AG04450 (cell line): ENCODE data around the gene PXDC1. TPM values are rescaled to one million over a fixed set of nuclear protein-coding genes. Genes with fewer than 3 reads are reported as not detected.

ENCODE experiments used
- CTCF ChIA-PET: fragments of 300-600, 350-600 bp; formaldehyde crosslinking; extraction: SDS; loops from one replicate; lab custom pipeline; 2022; ENCODE audit warnings: antibody characterized with exemption, inconsistent platforms; lab: Charles Lee
- POLR2A ChIA-PET: fragments of 350-600 bp; formaldehyde crosslinking; extraction: SDS; loops from one replicate; lab custom pipeline; 2021; ENCODE audit warnings: antibody characterized with exemption, inconsistent platforms; lab: Yijun Ruan, JAX
- DNase-seq: peaks from one replicate; pipeline ENCODE4 v3.0.0-alpha.2; 2011; ENCODE audit warnings: low read depth, low spot score
- H3K27ac ChIP-seq: one replicate; pipeline ENCODE4 v1.5.1; 2012; ENCODE audit warnings: low read depth, low read length, control low read depth
- H3K27me3 ChIP-seq: one replicate; pipeline ENCODE4 v1.6.0; 2012; ENCODE audit warnings: low read length; ENCODE audit not compliant: control insufficient read depth, insufficient read depth
- H3K4me3 ChIP-seq: 2 replicates; pipeline ENCODE4 v1.5.1; 2011; ENCODE audit warnings: mild to moderate bottlenecking, low read depth, low read length, control low read depth
- H3K9me3 ChIP-seq: 2 replicates; pipeline ENCODE4 v1.5.1; 2012; ENCODE audit warnings: low read length; ENCODE audit not compliant: control insufficient read depth, insufficient read depth
- polyA plus RNA-seq: library from polyadenylated mRNA; depleted of rRNA; stranded (reverse); fragments of >200 nt; gene quantifications from 2 replicates; pipeline ENCODE4 v1.2.3, GENCODE V29; 2011
- TF ChIP-seq, protein P1 (sequence below): IDR thresholded peaks from 2 replicates; pipeline ENCODE4 v1.5.1; 2011; ENCODE audit warnings: low read depth, low read length, control low read depth, inconsistent platforms

Gene PXDC1
- polyA plus RNA-seq, 1 experiment = 13.5 TPM

DNA sequence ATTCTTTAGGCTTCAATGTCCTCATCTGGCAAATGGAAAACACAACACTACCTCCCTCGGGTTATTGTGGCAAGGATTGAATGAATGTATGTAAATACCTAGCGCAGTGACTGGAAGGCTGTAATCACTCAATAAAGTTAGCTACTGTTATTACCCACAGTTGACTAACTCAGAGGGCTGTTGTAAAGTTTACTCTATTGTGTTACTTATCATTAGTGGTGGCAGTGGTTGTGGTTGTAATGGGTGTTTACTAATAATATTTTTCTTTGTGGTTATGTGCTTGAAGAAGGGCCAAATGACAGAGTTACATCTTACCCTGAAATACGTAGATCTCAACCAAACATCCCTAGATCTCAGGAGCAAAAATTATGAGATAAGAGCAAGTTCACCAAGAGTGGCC, 42.0 kb upstream of the PXDC1 start:
- Histone ChIP-seq H3K27ac (no peak overlapping the region), H3K27me3 (no peaks in the 10 kb centered on the region), H3K9me3 (no peaks in the 10 kb centered on the region), H3K4me3 (no peak overlapping the region)
- no peak for DNase-seq
- TF ChIP-seq, protein P1, sequence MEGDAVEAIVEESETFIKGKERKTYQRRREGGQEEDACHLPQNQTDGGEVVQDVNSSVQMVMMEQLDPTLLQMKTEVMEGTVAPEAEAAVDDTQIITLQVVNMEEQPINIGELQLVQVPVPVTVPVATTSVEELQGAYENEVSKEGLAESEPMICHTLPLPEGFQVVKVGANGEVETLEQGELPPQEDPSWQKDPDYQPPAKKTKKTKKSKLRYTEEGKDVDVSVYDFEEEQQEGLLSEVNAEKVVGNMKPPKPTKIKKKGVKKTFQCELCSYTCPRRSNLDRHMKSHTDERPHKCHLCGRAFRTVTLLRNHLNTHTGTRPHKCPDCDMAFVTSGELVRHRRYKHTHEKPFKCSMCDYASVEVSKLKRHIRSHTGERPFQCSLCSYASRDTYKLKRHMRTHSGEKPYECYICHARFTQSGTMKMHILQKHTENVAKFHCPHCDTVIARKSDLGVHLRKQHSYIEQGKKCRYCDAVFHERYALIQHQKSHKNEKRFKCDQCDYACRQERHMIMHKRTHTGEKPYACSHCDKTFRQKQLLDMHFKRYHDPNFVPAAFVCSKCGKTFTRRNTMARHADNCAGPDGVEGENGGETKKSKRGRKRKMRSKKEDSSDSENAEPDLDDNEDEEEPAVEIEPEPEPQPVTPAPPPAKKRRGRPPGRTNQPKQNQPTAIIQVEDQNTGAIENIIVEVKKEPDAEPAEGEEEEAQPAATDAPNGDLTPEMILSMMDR = no peak
- POLR2A ChIA-PET = no interaction called here
- CTCF ChIA-PET = no interaction called here

DNA sequence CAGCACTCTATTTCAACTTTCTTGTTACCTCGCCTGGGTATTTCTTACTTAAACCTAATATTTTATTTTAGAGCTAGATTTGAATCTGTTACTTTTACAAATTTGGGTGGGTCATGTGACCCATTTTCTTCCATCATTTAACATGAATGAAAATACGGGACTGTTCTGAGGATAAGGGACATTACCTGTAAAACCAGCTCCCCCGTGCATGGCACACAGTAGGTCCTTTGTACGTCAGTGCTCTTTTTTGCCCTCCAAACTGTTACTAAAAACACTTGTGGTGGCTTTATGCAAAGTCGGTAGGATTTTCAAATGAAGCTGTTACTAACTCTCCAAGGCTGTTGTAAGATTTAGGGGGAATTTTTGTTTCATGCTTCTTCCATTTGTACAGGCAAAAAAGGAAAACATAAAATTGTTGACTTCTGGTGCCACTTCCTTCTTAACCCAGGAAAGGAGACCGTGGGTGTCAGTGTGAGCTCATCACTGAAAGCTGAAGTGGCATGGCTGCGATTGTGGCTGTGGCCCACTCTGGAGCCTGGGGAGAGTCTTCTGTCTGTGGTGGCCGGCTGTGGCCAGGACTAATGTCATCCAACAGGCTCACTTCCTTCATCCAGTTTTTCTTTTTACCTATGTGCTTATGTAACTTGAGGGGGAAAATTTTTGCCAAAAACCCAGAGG, 40.2 kb upstream of the PXDC1 start:
- TF ChIP-seq, protein P1 = no peak
- CTCF ChIA-PET = interaction anchor here (0.5 to 1.0 kb wide), 2 partner anchors 38 to 39 kb away, joined by 3 to 4 read pairs; no protein-coding TSS in a partner anchor
- no peak for DNase-seq
- H3K27ac ChIP-seq = no peak overlapping the region
- POLR2A ChIA-PET = interaction anchor here (0.5 to 0.7 kb wide), 2 partner anchors 35 to 229 kb away, joined by 3 to 8 read pairs; a partner anchor contains a TSS
- H3K27me3 ChIP-seq = no peaks in the 10 kb centered on the region
- H3K4me3 ChIP-seq = no peak overlapping the region
- no peaks in the 10 kb centered on the region for H3K9me3 ChIP-seq

DNA sequence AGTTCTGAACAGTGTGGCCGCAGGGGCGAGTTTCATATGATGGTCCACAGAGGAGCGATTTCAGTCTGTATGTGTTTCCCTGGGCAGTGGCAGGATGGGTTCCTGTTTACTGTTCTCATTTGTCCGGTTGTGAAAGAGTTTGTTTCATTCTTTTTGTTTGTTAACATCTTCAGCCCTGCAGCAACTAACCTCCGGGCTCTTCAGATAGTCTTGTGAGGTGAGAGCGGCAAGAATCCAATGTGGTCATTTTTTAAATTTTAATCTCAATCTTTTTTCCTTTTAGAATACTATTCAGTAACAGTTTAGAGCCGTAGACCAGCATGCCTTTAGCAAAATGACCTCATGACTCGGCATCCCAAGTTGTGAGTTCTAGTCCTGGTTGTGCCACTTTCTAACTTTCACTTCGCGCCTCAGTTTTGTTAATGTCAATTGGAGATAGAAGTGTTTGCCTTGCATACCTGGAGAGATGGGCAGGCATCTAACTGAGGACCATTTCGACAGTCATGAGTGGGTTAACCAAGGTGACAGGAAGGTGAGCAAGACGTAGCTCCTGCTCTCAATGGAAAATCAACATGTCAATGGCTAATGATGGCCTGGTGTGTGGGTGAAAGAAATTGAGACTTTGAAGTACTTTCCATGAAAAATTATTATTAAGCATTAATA, 38.5 kb upstream of the PXDC1 start:
- TF ChIP-seq, protein P1 = no peak
- POLR2A ChIA-PET = interaction anchor here (0.5 to 0.7 kb wide), 2 partner anchors 22 to 36 kb away, joined by 3 read pairs; no protein-coding TSS in a partner anchor
- H3K9me3 ChIP-seq = no peaks in the 10 kb centered on the region
- H3K27ac ChIP-seq = peak overlapping the region; percentile 71
- no peak overlapping the region for H3K4me3 ChIP-seq
- DNase-seq = no peak
- H3K27me3 ChIP-seq = no peaks in the 10 kb centered on the region
- CTCF ChIA-PET = interaction anchor here (1.5 kb wide), 1 partner anchor 188 kb away, joined by 5 read pairs; no protein-coding TSS in a partner anchor

DNA sequence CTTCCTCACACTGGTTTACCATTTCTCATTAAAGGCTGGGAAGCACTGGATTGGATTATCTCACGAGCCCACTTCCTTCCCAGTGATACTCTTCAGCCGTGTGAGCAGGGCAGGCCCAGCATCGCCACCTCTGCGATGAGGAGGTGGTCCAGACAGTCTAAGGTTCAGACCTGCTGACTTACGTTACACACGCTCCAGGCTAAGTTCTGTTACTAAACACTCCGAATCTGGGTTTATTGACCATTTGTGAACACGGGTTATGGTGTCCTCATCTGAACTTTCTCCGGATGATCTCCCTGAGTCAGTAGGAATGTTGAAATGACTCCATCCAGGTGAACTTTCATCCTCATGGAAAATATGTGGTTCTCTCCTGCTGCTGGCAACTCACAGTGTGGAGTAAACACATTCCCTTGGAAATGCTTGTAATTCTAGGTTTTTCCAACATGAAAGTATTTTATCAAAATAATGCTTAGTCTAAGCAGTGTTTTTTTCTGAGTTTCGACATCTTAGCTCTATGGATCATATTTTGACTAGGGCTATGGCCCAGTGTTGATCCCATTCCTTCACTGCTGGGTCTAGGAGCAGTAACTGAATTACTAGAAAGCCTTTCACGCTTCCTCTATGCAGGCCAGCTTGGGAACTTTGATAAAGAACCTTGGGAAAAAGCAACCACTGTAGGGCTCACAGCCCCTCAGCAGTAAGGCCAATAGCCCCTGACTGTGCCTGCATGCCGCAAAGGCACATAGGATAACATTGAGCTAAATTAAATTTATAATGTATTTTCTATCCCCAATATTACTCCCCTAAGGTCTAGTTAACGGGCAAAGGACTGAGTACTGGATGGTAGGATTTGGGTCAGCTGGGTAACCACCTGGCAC, 37.7 kb upstream of the PXDC1 start:
- Histone ChIP-seq H3K9me3 (no peaks in the 10 kb centered on the region), H3K4me3 (no peak overlapping the region), H3K27me3 (no peaks in the 10 kb centered on the region), H3K27ac (peak overlapping the region; percentile 80)
- CTCF ChIA-PET = interaction anchor here (1.5 kb wide), 1 partner anchor 189 kb away, joined by 5 read pairs; no protein-coding TSS in a partner anchor
- DNase-seq = peak; percentile 48
- POLR2A ChIA-PET = interaction anchor here (0.5 to 0.7 kb wide), 2 partner anchors 23 to 37 kb away, joined by 3 read pairs; no protein-coding TSS in a partner anchor
- TF ChIP-seq, protein P1 = no peak
